ENCODE measurements around the gene RP9. TPM values are rescaled to one million over a fixed set of nuclear protein-coding genes. Genes with fewer than 3 reads are reported as not detected.
A peak's percentile ranks its signal among the peaks of the same experiment; 100 is the strongest.

The RP9 gene
- total RNA-seq, 1 experiment from 2014 or later, result 10.7 TPM

DNA sequence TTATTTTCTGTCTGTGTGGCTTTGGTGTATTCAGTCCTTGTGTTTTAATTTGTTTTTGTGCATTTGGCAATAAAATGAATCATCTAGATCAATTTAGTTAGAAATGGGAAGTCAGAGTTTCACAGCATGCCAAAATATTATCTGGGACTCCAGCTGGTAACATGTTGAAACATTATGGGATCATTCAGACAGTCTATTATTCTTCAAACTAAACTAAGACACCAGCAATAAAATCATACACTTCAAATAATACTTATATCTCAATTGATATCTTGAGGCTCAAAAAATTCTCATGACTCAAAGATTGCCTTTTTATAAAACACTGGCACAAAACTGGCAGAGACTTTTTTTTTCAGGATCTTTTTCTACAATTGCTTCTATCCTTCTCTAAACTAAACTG lies 5.8 kb upstream of the RP9 start (continued):
- TF ChIP-seq, protein P1, sequence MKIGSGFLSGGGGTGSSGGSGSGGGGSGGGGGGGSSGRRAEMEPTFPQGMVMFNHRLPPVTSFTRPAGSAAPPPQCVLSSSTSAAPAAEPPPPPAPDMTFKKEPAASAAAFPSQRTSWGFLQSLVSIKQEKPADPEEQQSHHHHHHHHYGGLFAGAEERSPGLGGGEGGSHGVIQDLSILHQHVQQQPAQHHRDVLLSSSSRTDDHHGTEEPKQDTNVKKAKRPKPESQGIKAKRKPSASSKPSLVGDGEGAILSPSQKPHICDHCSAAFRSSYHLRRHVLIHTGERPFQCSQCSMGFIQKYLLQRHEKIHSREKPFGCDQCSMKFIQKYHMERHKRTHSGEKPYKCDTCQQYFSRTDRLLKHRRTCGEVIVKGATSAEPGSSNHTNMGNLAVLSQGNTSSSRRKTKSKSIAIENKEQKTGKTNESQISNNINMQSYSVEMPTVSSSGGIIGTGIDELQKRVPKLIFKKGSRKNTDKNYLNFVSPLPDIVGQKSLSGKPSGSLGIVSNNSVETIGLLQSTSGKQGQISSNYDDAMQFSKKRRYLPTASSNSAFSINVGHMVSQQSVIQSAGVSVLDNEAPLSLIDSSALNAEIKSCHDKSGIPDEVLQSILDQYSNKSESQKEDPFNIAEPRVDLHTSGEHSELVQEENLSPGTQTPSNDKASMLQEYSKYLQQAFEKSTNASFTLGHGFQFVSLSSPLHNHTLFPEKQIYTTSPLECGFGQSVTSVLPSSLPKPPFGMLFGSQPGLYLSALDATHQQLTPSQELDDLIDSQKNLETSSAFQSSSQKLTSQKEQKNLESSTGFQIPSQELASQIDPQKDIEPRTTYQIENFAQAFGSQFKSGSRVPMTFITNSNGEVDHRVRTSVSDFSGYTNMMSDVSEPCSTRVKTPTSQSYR (CRISPR knock-in tag; IDR thresholded peaks at IDR 0.05), result no peak
- TF ChIP-seq RELA (CRISPR knock-in tag; IDR thresholded peaks at IDR 0.05; ENCODE audit: borderline replicate concordance), result no peak
- no peak for TF ChIP-seq ELF4 (CRISPR knock-in tag; IDR thresholded peaks at IDR 0.05; ENCODE audit: low read depth)
- no peak for TF ChIP-seq NR1H2 (CRISPR knock-in tag; IDR thresholded peaks at IDR 0.05)
- TF ChIP-seq, protein P2, sequence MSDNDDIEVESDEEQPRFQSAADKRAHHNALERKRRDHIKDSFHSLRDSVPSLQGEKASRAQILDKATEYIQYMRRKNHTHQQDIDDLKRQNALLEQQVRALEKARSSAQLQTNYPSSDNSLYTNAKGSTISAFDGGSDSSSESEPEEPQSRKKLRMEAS (CRISPR knock-in tag; IDR thresholded peaks at IDR 0.05), result no peak

DNA sequence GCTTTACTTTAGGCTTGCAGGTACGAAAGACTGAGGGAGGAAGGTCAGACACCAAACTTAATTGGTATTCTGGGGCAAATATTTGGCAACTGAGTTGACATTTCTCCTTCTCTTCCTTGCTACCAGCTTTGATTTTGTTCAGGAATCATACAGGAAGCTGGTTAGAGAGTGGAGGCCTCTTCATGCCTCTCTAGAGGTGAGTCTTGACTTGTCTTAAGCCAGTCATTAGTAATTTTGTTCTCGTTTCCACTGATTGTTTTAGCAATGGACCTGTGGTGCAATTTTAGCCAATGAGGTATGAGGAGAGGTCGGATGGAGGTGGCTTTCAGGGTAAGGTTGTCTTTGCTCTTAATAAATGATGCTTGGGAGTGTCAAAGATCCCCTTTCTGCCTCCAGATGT lies 2.4 kb upstream of the RP9 start:
- no peak for ATAC-seq
- Mint-ChIP-seq H3K36me3 (no peaks in the 10 kb centered on the region), H3K27ac (no peak overlapping the region), H3K4me1 (peaks cover 17% of the 10 kb centered on the region), H3K4me3 (no peak overlapping the region), H3K27me3 (ENCODE audit: low read depth) (peaks cover 61% of the 10 kb centered on the region), H3K9me3 (no peaks in the 10 kb centered on the region)
- TF ChIP-seq TEAD4 (CRISPR knock-in tag; IDR thresholded peaks at IDR 0.05), result no peak
- TF ChIP-seq, protein P3, sequence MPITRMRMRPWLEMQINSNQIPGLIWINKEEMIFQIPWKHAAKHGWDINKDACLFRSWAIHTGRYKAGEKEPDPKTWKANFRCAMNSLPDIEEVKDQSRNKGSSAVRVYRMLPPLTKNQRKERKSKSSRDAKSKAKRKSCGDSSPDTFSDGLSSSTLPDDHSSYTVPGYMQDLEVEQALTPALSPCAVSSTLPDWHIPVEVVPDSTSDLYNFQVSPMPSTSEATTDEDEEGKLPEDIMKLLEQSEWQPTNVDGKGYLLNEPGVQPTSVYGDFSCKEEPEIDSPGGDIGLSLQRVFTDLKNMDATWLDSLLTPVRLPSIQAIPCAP (CRISPR knock-in tag; IDR thresholded peaks at IDR 0.05), result no peak
- TF ChIP-seq ESRRA (CRISPR knock-in tag; IDR thresholded peaks at IDR 0.05; ENCODE audit: borderline replicate concordance), result no peak
- TF ChIP-seq FOXK1 (CRISPR knock-in tag; IDR thresholded peaks at IDR 0.05), result no peak
- TF ChIP-seq PRRX2 (CRISPR knock-in tag; IDR thresholded peaks at IDR 0.05), result no peak
- no peak for TF ChIP-seq NR3C1 (CRISPR knock-in tag; conservative IDR thresholded peaks at IDR 0.05; ENCODE audit: low read depth)
- no peak for TF ChIP-seq KAT7 (CRISPR knock-in tag; IDR thresholded peaks at IDR 0.05; ENCODE audit: borderline replicate concordance)
- TF ChIP-seq CBFB (CRISPR knock-in tag; IDR thresholded peaks at IDR 0.05; ENCODE audit: low read depth), result no peak
- TF ChIP-seq, protein P4, sequence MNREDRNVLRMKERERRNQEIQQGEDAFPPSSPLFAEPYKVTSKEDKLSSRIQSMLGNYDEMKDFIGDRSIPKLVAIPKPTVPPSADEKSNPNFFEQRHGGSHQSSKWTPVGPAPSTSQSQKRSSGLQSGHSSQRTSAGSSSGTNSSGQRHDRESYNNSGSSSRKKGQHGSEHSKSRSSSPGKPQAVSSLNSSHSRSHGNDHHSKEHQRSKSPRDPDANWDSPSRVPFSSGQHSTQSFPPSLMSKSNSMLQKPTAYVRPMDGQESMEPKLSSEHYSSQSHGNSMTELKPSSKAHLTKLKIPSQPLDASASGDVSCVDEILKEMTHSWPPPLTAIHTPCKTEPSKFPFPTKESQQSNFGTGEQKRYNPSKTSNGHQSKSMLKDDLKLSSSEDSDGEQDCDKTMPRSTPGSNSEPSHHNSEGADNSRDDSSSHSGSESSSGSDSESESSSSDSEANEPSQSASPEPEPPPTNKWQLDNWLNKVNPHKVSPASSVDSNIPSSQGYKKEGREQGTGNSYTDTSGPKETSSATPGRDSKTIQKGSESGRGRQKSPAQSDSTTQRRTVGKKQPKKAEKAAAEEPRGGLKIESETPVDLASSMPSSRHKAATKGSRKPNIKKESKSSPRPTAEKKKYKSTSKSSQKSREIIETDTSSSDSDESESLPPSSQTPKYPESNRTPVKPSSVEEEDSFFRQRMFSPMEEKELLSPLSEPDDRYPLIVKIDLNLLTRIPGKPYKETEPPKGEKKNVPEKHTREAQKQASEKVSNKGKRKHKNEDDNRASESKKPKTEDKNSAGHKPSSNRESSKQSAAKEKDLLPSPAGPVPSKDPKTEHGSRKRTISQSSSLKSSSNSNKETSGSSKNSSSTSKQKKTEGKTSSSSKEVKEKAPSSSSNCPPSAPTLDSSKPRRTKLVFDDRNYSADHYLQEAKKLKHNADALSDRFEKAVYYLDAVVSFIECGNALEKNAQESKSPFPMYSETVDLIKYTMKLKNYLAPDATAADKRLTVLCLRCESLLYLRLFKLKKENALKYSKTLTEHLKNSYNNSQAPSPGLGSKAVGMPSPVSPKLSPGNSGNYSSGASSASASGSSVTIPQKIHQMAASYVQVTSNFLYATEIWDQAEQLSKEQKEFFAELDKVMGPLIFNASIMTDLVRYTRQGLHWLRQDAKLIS (CRISPR knock-in tag; IDR thresholded peaks at IDR 0.05; ENCODE audit: borderline replicate concordance), result no peak
- TF ChIP-seq ZNF396 (CRISPR knock-in tag; IDR thresholded peaks at IDR 0.05; ENCODE audit: borderline replicate concordance), result no peak
- no peak for TF ChIP-seq ZNF232 (CRISPR knock-in tag; IDR thresholded peaks at IDR 0.05)
- no peak for TF ChIP-seq OVOL2 (CRISPR knock-in tag; IDR thresholded peaks at IDR 0.05; ENCODE audit: borderline replicate concordance)
- CTCF ChIA-PET, result no interaction called here
- no peak for DNase-seq (ENCODE audit: low spot score)
- POLR2A ChIA-PET, result no interaction called here

DNA sequence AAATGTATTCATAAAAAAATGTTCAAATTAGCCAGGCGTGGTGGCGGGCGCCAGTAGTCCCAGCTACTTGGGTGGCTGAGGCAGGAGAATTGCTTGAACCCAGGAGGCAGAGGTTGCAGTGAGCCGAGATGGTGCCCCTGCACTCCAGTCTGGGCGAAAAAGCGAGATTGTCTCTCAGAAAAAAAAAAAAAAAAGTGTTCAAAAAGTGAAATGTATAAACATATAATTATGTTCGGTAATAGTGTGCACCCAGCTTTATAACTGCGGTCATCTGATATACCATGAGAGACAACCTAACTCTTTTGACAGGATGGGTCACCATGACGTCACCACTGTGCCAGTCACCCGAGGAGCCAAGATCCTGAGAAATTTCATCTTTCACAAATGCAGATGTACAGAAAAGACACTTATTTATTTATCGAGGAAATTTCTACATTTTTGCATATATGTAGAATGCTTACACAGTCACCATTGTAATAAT lies 594 bp upstream of the RP9 start:
- H3K27me3 Mint-ChIP-seq (ENCODE audit: low read depth), result peaks cover 52% of the 10 kb centered on the region
- ChIA-PET POLR2A (no interaction called here), CTCF (interaction anchor here (0.6 to 3.9 kb wide), 14 partner anchors 20 to 343 kb away, joined by 3 to 27 read pairs (median 4); partner anchors contain the start of genes BBS9, FKBP9 and NT5C3A)
- no peaks in the 10 kb centered on the region for H3K9me3 Mint-ChIP-seq
- no peak overlapping the region for H3K27ac Mint-ChIP-seq
- H3K4me1 Mint-ChIP-seq, result peaks cover 17% of the 10 kb centered on the region
- DNase-seq (ENCODE audit: low spot score), result no peak
- ATAC-seq, result no peak
- no peaks in the 10 kb centered on the region for H3K36me3 Mint-ChIP-seq
- H3K4me3 Mint-ChIP-seq, result peak overlapping the region; percentile 69
- TF ChIP-seq, protein P5, sequence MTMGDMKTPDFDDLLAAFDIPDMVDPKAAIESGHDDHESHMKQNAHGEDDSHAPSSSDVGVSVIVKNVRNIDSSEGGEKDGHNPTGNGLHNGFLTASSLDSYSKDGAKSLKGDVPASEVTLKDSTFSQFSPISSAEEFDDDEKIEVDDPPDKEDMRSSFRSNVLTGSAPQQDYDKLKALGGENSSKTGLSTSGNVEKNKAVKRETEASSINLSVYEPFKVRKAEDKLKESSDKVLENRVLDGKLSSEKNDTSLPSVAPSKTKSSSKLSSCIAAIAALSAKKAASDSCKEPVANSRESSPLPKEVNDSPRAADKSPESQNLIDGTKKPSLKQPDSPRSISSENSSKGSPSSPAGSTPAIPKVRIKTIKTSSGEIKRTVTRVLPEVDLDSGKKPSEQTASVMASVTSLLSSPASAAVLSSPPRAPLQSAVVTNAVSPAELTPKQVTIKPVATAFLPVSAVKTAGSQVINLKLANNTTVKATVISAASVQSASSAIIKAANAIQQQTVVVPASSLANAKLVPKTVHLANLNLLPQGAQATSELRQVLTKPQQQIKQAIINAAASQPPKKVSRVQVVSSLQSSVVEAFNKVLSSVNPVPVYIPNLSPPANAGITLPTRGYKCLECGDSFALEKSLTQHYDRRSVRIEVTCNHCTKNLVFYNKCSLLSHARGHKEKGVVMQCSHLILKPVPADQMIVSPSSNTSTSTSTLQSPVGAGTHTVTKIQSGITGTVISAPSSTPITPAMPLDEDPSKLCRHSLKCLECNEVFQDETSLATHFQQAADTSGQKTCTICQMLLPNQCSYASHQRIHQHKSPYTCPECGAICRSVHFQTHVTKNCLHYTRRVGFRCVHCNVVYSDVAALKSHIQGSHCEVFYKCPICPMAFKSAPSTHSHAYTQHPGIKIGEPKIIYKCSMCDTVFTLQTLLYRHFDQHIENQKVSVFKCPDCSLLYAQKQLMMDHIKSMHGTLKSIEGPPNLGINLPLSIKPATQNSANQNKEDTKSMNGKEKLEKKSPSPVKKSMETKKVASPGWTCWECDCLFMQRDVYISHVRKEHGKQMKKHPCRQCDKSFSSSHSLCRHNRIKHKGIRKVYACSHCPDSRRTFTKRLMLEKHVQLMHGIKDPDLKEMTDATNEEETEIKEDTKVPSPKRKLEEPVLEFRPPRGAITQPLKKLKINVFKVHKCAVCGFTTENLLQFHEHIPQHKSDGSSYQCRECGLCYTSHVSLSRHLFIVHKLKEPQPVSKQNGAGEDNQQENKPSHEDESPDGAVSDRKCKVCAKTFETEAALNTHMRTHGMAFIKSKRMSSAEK (CRISPR knock-in tag; IDR thresholded peaks at IDR 0.05; ENCODE audit: borderline replicate concordance), result no peak
- TF ChIP-seq, protein P3 (CRISPR knock-in tag; IDR thresholded peaks at IDR 0.05), result no peak
- TF ChIP-seq ZNF138 (CRISPR knock-in tag; conservative IDR thresholded peaks at IDR 0.05) (no peak), RORB (CRISPR knock-in tag; IDR thresholded peaks at IDR 0.05) (no peak), ZNF396 (CRISPR knock-in tag; IDR thresholded peaks at IDR 0.05; ENCODE audit: borderline replicate concordance) (no peak), ATF1 (CRISPR knock-in tag; IDR thresholded peaks at IDR 0.05) (no peak), ZNF671 (CRISPR knock-in tag; IDR thresholded peaks at IDR 0.05) (no peak)
